ENCODE results near the gene RUNX2. TPM values are rescaled to one million over a fixed set of nuclear protein-coding genes. Genes with fewer than 3 reads are reported as not detected.
"Not testable (repeated sequence)": the region's sequence is repeated elsewhere in the genome, so short reads cannot be mapped to it uniquely, and the experiment has no call there.

Gene RUNX2
- total and polyA plus RNA-seq, 4 donors = 1.8 to 6.7 (median 3.2) TPM

GRCh38 chr6:45557454-45557853 lies 229.3 kb downstream of the RUNX2 start:
- Histone ChIP-seq H3K9ac (ENCODE audit: insufficient read depth in 1 of 2, low read length in 2 of 2) (no peak overlapping the region), H3K4me3 (no peak overlapping the region), H3K4me1 (ENCODE audit: control insufficient read depth in 5 of 5, insufficient read depth in 5 of 5, low read length in 5 of 5) (peaks cover 0 to 37% (median 8%) of the 10 kb centered on the region in 5 donors), H3K27me3 (ENCODE audit: control insufficient read depth in 3 of 3, insufficient read depth in 3 of 3, low read length in 2 of 3) (peaks cover 0 to 3% (median 0%) of the 10 kb centered on the region in 3 donors), H3K36me3 (ENCODE audit: control insufficient read depth in 4 of 4, insufficient read depth in 4 of 4, low read length in 4 of 4) (no peaks in the 10 kb centered on the region), H3K27ac (ENCODE audit: low read depth in 1 of 2, low read length in 1 of 2) (no peak overlapping the region), H3K9me3 (ENCODE audit: control insufficient read depth in 4 of 4, insufficient read depth in 3 of 4, low read length in 3 of 4) (peaks cover 0 to 2% (median 0%) of the 10 kb centered on the region in 4 donors)
- DNase-seq (no peak), ATAC-seq (ENCODE audit: insufficient read depth, low FRiP score) (no peak)
- no peak for TF ChIP-seq CTCF (IDR thresholded peaks at IDR 0.05; ENCODE audit: control extremely low read depth, extremely low read depth)
- WGBS, 2 donors = 88 to 93% methylated on average over 2 of the region's 2 CpGs

GRCh38 chr6:45558858-45559257 lies 230.7 kb downstream of the RUNX2 start:
- no peak for ATAC-seq (ENCODE audit: insufficient read depth, low FRiP score)
- no peak for TF ChIP-seq CTCF (IDR thresholded peaks at IDR 0.05; ENCODE audit: control extremely low read depth, extremely low read depth)
- no peaks in the 10 kb centered on the region for H3K36me3 ChIP-seq (ENCODE audit: control insufficient read depth in 4 of 4, insufficient read depth in 4 of 4, low read length in 4 of 4)

GRCh38 chr6:45560321-45560820 lies 232.2 kb downstream of the RUNX2 start:
- not testable (repeated sequence) for H3K9ac ChIP-seq (ENCODE audit: insufficient read depth in 1 of 2, low read length in 2 of 2); ATAC-seq (ENCODE audit: insufficient read depth, low FRiP score); H3K4me3 ChIP-seq; DNase-seq; H3K9me3 ChIP-seq (ENCODE audit: control insufficient read depth in 4 of 4, insufficient read depth in 3 of 4, low read length in 3 of 4); H3K27me3 ChIP-seq (ENCODE audit: control insufficient read depth in 3 of 3, insufficient read depth in 3 of 3, low read length in 2 of 3); H3K36me3 ChIP-seq (ENCODE audit: control insufficient read depth in 4 of 4, insufficient read depth in 4 of 4, low read length in 4 of 4); H3K27ac ChIP-seq (ENCODE audit: low read depth in 1 of 2, low read length in 1 of 2)
- H3K4me1 ChIP-seq (ENCODE audit: control insufficient read depth in 5 of 5, insufficient read depth in 5 of 5, low read length in 5 of 5) = peaks cover 0 to 35% (median 4%) of the 10 kb centered on the region in 5 donors
- 88 to 91% methylated on average over 3 of the region's 3 CpGs for WGBS, 2 donors

More at GRCh38 chr6:45558858-45559257, 230.7 kb downstream of the RUNX2 start:
- Histone ChIP-seq H3K27me3 (ENCODE audit: control insufficient read depth in 3 of 3, insufficient read depth in 3 of 3, low read length in 2 of 3) (peaks cover 0 to 3% (median 0%) of the 10 kb centered on the region in 3 donors), H3K9me3 (ENCODE audit: control insufficient read depth in 4 of 4, insufficient read depth in 3 of 4, low read length in 3 of 4) (peaks cover 0 to 2% (median 0%) of the 10 kb centered on the region in 4 donors), H3K4me1 (ENCODE audit: control insufficient read depth in 5 of 5, insufficient read depth in 5 of 5, low read length in 5 of 5) (peaks cover 0 to 42% (median 7%) of the 10 kb centered on the region in 5 donors), H3K4me3 (no peak overlapping the region), H3K9ac (ENCODE audit: insufficient read depth in 1 of 2, low read length in 2 of 2) (no peak overlapping the region), H3K27ac (ENCODE audit: low read depth in 1 of 2, low read length in 1 of 2) (no peak overlapping the region)
- no peak for DNase-seq

GRCh38 chr6:45562171-45562570 lies 234.0 kb downstream of the RUNX2 start:
- peaks cover 0 to 17% (median 2%) of the 10 kb centered on the region in 5 donors for H3K4me1 ChIP-seq (ENCODE audit: control insufficient read depth in 5 of 5, insufficient read depth in 5 of 5, low read length in 5 of 5)
- no peak overlapping the region for H3K9ac ChIP-seq (ENCODE audit: insufficient read depth in 1 of 2, low read length in 2 of 2)
- no peak overlapping the region for H3K27ac ChIP-seq (ENCODE audit: low read depth in 1 of 2, low read length in 1 of 2)
- TF ChIP-seq CTCF (IDR thresholded peaks at IDR 0.05; ENCODE audit: control extremely low read depth, extremely low read depth) = no peak
- no peak for DNase-seq
- H3K36me3 ChIP-seq (ENCODE audit: control insufficient read depth in 4 of 4, insufficient read depth in 4 of 4, low read length in 4 of 4) = no peaks in the 10 kb centered on the region
- WGBS, 2 donors = 93 to 96% methylated on average over 4 of the region's 4 CpGs
- no peaks in the 10 kb centered on the region for H3K9me3 ChIP-seq (ENCODE audit: control insufficient read depth in 4 of 4, insufficient read depth in 3 of 4, low read length in 3 of 4)
- H3K27me3 ChIP-seq (ENCODE audit: control insufficient read depth in 3 of 3, insufficient read depth in 3 of 3, low read length in 2 of 3) = peaks cover 0 to 3% (median 0%) of the 10 kb centered on the region in 3 donors
- no peak for ATAC-seq (ENCODE audit: insufficient read depth, low FRiP score)
- no peak overlapping the region for H3K4me3 ChIP-seq

All from lung (tissue), 12 donors.